ENCODE measurements around the gene MTMR6. TPM values are rescaled to one million over a fixed set of nuclear protein-coding genes. Genes with fewer than 3 reads are reported as not detected.

Gene MTMR6
- total RNA-seq, 4 donors from 2014 or later = 15.3 to 20.5 (median 17.8) TPM

GRCh38 chr13:25252752-25253151 lies 34.5 kb downstream of the MTMR6 start:
- no peak for TF ChIP-seq CTCF (IDR thresholded peaks at IDR 0.05)
- no peak for ATAC-seq (ENCODE audit: low FRiP score)

GRCh38 chr13:25252225-25252624 lies 35.1 kb downstream of the MTMR6 start:
- ATAC-seq (ENCODE audit: low FRiP score) (no peak), DNase-seq (ENCODE audit: low spot score) (no peak)
- no peak for TF ChIP-seq CTCF (IDR thresholded peaks at IDR 0.05)

More at GRCh38 chr13:25252752-25253151, 34.5 kb downstream of the MTMR6 start:
- no peak for DNase-seq (ENCODE audit: low spot score)

GRCh38 chr13:25249001-25249543 lies 38.2 kb downstream of the MTMR6 start:
- no peak for TF ChIP-seq CTCF (IDR thresholded peaks at IDR 0.05)
- no peak for DNase-seq (ENCODE audit: low spot score)
- ATAC-seq (ENCODE audit: low FRiP score) = no peak

- no peak for TF ChIP-seq CTCF (IDR thresholded peaks at IDR 0.05)
- DNase-seq (ENCODE audit: low spot score) (no peak), ATAC-seq (ENCODE audit: low FRiP score) (no peak)
Measured at GRCh38 chr13:25248071-25248470, 39.2 kb downstream of the MTMR6 start.

- ATAC-seq (ENCODE audit: low FRiP score) (no peak), DNase-seq (ENCODE audit: low spot score) (no peak)
- no peak for TF ChIP-seq CTCF (IDR thresholded peaks at IDR 0.05)
Measured at GRCh38 chr13:25247360-25247759, 39.9 kb downstream of the MTMR6 start.

GRCh38 chr13:25244123-25244522 lies 43.2 kb downstream of the MTMR6 start:
- DNase-seq (ENCODE audit: low spot score) = no peak
- TF ChIP-seq CTCF (IDR thresholded peaks at IDR 0.05) = no peak
- ATAC-seq (ENCODE audit: low FRiP score) = no peak

GRCh38 chr13:25242956-25243355 lies 44.3 kb downstream of the MTMR6 start:
- no peak for TF ChIP-seq CTCF (IDR thresholded peaks at IDR 0.05)
- no peak for ATAC-seq (ENCODE audit: low FRiP score)

More at GRCh38 chr13:25242956-25243355, 44.3 kb downstream of the MTMR6 start:
- DNase-seq (ENCODE audit: low spot score) = no peak

All from omental fat pad (tissue), 4 donors.